ENCODE results near the gene NR2F6.

- TF ChIP-seq, protein P1, sequence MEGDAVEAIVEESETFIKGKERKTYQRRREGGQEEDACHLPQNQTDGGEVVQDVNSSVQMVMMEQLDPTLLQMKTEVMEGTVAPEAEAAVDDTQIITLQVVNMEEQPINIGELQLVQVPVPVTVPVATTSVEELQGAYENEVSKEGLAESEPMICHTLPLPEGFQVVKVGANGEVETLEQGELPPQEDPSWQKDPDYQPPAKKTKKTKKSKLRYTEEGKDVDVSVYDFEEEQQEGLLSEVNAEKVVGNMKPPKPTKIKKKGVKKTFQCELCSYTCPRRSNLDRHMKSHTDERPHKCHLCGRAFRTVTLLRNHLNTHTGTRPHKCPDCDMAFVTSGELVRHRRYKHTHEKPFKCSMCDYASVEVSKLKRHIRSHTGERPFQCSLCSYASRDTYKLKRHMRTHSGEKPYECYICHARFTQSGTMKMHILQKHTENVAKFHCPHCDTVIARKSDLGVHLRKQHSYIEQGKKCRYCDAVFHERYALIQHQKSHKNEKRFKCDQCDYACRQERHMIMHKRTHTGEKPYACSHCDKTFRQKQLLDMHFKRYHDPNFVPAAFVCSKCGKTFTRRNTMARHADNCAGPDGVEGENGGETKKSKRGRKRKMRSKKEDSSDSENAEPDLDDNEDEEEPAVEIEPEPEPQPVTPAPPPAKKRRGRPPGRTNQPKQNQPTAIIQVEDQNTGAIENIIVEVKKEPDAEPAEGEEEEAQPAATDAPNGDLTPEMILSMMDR (IDR thresholded peaks at IDR 0.05) = no peak
- TF ChIP-seq POLR2A (IDR thresholded peaks at IDR 0.05) = no peak
These were observed 62.4 kb downstream of the NR2F6 start for GRCh38 chr19:17183271-17183761.

Measured in lower leg skin (tissue), 3 donors.